ENCODE measurements around the gene IL15.

The IL15 gene

DNA sequence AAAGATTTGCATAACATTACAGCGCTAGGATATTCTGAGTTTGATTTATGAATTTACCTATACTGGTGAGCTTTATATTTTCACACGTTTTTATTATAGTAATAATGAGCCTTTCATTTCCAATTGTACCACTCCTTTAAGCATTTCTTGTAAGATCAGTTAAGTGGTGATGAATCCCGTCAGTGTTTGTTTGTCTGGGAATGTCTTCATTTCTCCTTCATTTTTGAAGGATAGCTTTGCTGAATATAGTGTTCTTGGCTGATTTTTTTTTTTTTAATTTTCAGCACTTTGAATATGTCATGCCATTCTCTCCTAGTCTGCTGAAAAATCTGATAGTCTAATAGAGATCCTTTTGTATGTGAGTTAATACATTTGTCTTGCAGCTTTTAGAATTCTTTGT, 70.1 kb downstream of the IL15 start:
- Histone ChIP-seq H3K9me2 (replicated peaks; ENCODE audit: control insufficient read depth, low read length) (no peaks in the 10 kb centered on the region), H3K36me3 (ENCODE audit: control insufficient read depth, low read length) (no peaks in the 10 kb centered on the region), H3K4me3 (ENCODE audit: low read length) (peak overlapping the region; percentile 22), H3K9me3 (ENCODE audit: control insufficient read depth, insufficient read depth, low read length) (no peaks in the 10 kb centered on the region; the same call in 1 of the 2 replicates), H3K27ac (ENCODE audit: low read depth, low read length) (peak overlapping the region; percentile 22), H4K20me1 (ENCODE audit: control insufficient read depth, insufficient read depth, low read depth, low read length) (no peaks in the 10 kb centered on the region), H3K79me2 (ENCODE audit: control insufficient read depth, low read length) (no peaks in the 10 kb centered on the region), H3K27me3 (ENCODE audit: control insufficient read depth, low read length) (no peaks in the 10 kb centered on the region), H3F3A (ENCODE audit: control insufficient read depth, insufficient read depth) (no peaks in the 10 kb centered on the region), H3K4me1 (ENCODE audit: control insufficient read depth, low read length) (peaks cover 23% of the 10 kb centered on the region), H3K4me2 (ENCODE audit: low read length) (peak overlapping the region; percentile 25)
- TF ChIP-seq, protein P1, sequence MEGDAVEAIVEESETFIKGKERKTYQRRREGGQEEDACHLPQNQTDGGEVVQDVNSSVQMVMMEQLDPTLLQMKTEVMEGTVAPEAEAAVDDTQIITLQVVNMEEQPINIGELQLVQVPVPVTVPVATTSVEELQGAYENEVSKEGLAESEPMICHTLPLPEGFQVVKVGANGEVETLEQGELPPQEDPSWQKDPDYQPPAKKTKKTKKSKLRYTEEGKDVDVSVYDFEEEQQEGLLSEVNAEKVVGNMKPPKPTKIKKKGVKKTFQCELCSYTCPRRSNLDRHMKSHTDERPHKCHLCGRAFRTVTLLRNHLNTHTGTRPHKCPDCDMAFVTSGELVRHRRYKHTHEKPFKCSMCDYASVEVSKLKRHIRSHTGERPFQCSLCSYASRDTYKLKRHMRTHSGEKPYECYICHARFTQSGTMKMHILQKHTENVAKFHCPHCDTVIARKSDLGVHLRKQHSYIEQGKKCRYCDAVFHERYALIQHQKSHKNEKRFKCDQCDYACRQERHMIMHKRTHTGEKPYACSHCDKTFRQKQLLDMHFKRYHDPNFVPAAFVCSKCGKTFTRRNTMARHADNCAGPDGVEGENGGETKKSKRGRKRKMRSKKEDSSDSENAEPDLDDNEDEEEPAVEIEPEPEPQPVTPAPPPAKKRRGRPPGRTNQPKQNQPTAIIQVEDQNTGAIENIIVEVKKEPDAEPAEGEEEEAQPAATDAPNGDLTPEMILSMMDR (IDR thresholded peaks at IDR 0.05; ENCODE audit: low read depth, low read length, poor library complexity, severe bottlenecking): no peak
- no peak for TF ChIP-seq EZH2phosphoT487 (IDR thresholded peaks at IDR 0.05; ENCODE audit: borderline replicate concordance, low read length)

DNA sequence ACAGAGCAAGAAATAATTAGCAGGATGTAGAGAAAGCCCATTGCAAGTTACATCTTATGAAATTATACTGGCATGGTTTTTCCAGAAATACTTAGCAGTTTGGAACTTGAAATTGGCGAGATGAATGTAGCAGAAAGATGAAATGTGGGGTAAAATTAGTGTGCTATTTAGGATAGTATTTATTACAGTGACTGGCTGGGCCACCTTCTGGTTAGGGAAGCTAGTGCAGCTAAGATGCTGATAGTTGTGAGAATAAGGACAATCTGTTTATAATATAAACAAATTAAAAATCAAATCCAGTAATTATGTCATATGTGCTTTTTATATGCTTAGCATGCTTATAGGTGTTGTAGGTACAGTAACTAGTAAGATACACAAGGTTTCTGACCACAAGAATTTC, 74.8 kb downstream of the IL15 start:
- Histone ChIP-seq H3K9me2 (replicated peaks; ENCODE audit: control insufficient read depth, low read length) (no peaks in the 10 kb centered on the region), H3K79me2 (ENCODE audit: control insufficient read depth, low read length) (no peaks in the 10 kb centered on the region), H3K27me3 (ENCODE audit: control insufficient read depth, low read length) (no peaks in the 10 kb centered on the region), H3K4me1 (ENCODE audit: control insufficient read depth, low read length) (peaks cover 13% of the 10 kb centered on the region), H3K4me3 (ENCODE audit: low read length) (no peak overlapping the region), H4K20me1 (ENCODE audit: control insufficient read depth, insufficient read depth, low read depth, low read length) (no peaks in the 10 kb centered on the region), H3K9me3 (ENCODE audit: control insufficient read depth, insufficient read depth, low read length) (no peaks in the 10 kb centered on the region; the same call in 1 of the 2 replicates), H3K36me3 (ENCODE audit: control insufficient read depth, low read length) (no peaks in the 10 kb centered on the region), H3K27ac (ENCODE audit: low read depth, low read length) (no peak overlapping the region), H3K4me2 (ENCODE audit: low read length) (no peak overlapping the region), H3F3A (ENCODE audit: control insufficient read depth, insufficient read depth) (no peaks in the 10 kb centered on the region)
- TF ChIP-seq, protein P1 (IDR thresholded peaks at IDR 0.05; ENCODE audit: low read depth, low read length, poor library complexity, severe bottlenecking): peak; percentile 30
- TF ChIP-seq EZH2phosphoT487 (IDR thresholded peaks at IDR 0.05; ENCODE audit: borderline replicate concordance, low read length): no peak

DNA sequence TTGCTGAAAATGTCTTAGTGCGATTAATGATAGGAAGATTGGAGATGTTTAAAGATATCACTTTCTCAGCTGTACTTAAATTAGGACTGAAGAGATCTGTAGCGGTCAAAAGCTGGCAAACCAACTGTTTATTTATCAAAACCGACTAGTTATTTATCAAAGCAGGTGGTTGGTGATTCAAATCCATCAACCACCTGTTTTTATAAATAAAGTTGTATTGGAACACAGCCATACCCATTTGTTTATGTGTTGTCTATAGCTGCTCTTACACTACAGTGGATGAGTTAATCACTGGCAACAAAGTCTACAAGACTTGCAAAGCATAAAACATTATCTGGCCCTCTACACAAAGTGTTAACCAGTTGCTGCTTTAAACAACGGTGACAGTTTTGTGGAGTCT, 76.8 kb downstream of the IL15 start:
- H4K20me1 ChIP-seq (ENCODE audit: control insufficient read depth, insufficient read depth, low read depth, low read length): no peaks in the 10 kb centered on the region
- no peaks in the 10 kb centered on the region for H3K9me3 ChIP-seq (ENCODE audit: control insufficient read depth, insufficient read depth, low read length)
- H3K4me1 ChIP-seq (ENCODE audit: control insufficient read depth, low read length): no peaks in the 10 kb centered on the region
- no peaks in the 10 kb centered on the region for H3K36me3 ChIP-seq (ENCODE audit: control insufficient read depth, low read length)
- no peaks in the 10 kb centered on the region for H3K27me3 ChIP-seq (ENCODE audit: control insufficient read depth, low read length)
- H3K27ac ChIP-seq (ENCODE audit: low read depth, low read length): no peak overlapping the region
- H3K4me3 ChIP-seq (ENCODE audit: low read length): no peak overlapping the region
- no peaks in the 10 kb centered on the region for H3F3A ChIP-seq (ENCODE audit: control insufficient read depth, insufficient read depth)
- no peak overlapping the region for H3K4me2 ChIP-seq (ENCODE audit: low read length)
- TF ChIP-seq, protein P1 (IDR thresholded peaks at IDR 0.05; ENCODE audit: low read depth, low read length, poor library complexity, severe bottlenecking): no peak
- no peak for TF ChIP-seq EZH2phosphoT487 (IDR thresholded peaks at IDR 0.05; ENCODE audit: borderline replicate concordance, low read length)
- H3K9me2 ChIP-seq (replicated peaks; ENCODE audit: control insufficient read depth, low read length): no peaks in the 10 kb centered on the region
- no peaks in the 10 kb centered on the region for H3K79me2 ChIP-seq (ENCODE audit: control insufficient read depth, low read length)

All from DOHH2 (cell line).